GM18861 (cell line): ENCODE measurements around the gene GAD1.

Experiments
- ATAC-seq: cut with Tn5 transposase; IDR thresholded peaks from one replicate; pipeline ENCODE4 v1.9.1; 2021; ENCODE audit not compliant: unreplicated experiment

Gene GAD1

DNA sequence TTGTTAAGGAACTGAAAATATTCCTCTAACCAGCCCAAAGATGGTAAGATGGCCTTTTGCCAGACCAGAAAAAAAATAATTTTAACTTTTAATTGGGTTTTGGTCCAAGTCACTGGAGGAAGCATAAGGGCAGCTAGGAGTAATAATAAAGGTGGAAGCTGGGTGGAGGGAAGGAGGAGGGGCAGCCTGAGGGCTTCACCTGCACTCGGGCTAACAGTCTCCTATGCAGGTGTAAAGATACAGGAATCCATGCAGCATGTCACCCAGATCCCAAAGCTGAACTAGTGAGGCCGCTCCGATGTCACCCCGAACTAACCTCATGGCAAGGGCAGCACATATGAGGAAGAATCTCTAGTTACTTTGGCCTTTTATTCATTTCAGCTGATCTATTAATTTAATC lies 75.2 kb downstream of the GAD1 start:
- ATAC-seq, result no peak

DNA sequence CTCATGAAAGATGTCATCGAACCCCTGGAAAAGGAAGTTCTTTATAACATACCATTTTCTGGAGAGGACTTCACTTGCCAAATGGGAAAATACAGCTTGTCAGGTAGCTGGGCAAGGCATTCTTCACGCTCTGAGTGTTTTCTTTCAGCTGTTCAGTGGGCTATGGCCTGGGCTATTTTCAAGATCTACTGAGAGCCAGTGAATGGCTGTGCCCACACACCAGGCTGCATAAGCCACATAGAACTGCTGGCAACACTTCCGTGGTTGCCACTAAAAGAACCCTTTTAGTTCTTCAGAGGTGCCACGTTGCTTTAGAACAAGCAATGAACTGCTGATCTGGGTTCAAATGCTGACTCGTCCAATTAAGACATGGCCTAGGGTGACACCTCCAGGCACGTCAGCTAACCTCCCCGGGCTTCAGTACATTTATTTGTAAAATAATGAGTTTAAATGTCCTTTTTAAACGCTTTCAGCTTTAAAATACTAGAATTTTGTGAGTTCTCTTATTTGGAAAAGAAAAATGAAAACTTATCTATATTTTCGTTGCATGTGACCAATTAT lies 75.8 kb downstream of the GAD1 start:
- no peak for ATAC-seq

DNA sequence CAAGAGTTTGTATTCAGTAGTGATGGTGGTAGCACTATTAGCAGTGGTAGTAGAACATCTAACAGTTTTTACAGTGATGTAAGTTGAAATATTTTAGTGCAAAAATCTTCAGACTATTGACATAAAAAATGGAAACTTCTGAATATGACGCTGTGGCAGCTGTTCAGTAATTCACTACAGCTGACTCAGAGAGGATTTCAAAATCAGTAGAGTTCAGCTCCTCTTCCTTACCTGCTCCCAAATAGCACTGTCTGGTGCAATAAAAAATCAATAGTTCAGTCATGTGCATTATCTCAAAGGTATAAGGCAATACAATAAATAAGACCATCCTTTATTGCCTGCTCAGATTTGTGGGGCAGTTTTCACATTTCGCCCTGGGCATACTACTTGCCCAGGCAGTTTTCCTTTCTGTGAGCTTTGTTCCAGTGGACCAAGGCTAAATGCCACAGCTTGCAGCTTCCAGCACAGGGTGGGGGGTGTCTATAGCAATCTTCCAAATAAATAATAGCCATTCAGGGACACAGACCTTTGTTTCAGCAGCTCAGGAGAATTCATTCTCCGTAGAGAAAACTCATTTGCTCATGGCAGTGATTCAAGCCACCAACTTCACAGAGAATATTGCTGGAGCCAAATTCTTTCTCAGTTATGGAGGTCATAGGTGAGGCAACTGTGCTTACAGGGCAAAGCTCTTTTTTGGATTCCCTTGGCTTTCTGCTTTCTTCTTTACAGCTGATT lies 78.5 kb downstream of the GAD1 start:
- ATAC-seq, result no peak

DNA sequence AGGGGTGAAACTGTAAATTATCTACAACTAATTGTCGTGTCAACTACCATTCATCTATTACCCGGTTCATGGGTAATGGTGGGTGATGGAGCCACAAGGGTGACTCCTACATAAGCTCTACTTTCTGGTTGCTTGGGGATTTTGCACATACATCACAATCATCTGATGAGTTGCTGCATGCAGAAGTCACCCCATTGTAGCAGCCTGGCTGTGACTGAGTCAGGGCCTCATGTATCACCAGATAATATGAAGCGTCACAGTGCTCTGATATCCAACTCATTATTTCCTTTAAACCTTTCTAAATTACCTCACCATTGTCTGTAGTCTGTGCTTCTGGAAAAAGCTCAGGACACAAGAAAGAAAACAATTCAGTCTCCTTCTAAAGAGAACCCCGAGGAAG lies 79.9 kb downstream of the GAD1 start:
- no peak for ATAC-seq

DNA sequence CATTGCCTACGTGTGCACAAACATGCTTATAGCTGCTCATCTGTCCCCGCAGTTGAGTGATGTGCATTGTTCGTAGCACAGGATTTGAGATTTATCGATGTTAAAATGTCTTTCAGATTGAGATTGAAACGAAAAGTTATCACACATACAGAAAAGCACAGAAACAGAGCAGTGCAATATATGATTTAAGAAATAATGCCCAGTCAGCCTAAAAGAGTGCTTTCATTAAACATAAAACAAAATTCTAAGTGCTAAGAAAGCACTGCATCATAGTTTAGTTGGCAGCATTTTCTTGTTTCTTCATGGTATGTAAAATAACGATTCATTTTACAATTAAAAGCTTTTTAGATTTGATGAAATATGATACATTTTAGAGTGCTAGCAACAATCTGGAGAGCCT lies 80.4 kb downstream of the GAD1 start:
- no peak for ATAC-seq

DNA sequence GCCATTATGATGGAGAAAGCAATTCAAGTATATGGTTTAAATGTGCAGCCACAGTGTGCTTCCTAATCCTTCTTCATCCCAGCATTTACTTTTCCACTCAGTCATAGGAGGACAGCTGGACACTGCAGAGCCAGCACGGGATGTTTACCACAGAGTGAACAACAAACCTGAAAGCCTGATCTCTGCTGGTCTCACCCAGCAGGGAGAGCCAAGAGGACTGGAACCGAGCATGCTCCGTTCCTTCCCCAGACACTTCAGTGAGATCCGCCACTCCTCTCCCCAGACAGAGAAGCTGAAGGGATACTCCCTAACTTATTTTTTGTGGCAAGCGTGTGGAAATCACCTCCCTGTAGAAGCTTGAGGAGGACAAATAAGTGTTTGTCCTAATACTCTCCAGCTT lies 89.2 kb downstream of the GAD1 start:
- ATAC-seq, result no peak
